Measurements from ENCODE around the gene SPTY2D1. TPM values are rescaled to one million over a fixed set of nuclear protein-coding genes. Genes with fewer than 3 reads are reported as not detected.

SPTY2D1 gene
- 14.2 TPM in 2 replicates for total RNA-seq

GRCh38 chr11:18634140-18635032, at the start of gene SPTY2D1:
Gene SPTY2D1 (minus strand): TSS chr11:18634342. CDS start chr11:18634257, 85 bp downstream.

GRCh38 chr11:18599739-18600230, 34.4 kb downstream of the SPTY2D1 start, which contains the start of gene MISFA:
Gene MISFA (plus strand): TSS chr11:18599789. CDS start chr11:18599929, 140 bp downstream.

GRCh38 chr11:18588297-18589252, 45.6 kb downstream of the SPTY2D1 start, which contains the start of gene UEVLD:
Gene UEVLD (minus strand): TSS chr11:18588734. CDS start chr11:18588654, 80 bp downstream.

Other genes with a start within 250 kb of the SPTY2D1 start
- gene LDHA, start 239.8 kb downstream of the SPTY2D1 start, total RNA-seq, result 682 and 1,371 TPM in 2 replicates
- gene LDHC, start 222.0 kb downstream of the SPTY2D1 start, total RNA-seq, result not detected in 2 replicates
- not detected in 2 replicates for gene LDHAL6A, start 178.5 kb downstream of the SPTY2D1 start, total RNA-seq
- gene TSG101, start 107.4 kb downstream of the SPTY2D1 start, total RNA-seq, result 62.2 and 125 TPM in 2 replicates
- 11.9 and 17.9 TPM in 2 replicates for gene UEVLD, start 45.6 kb downstream of the SPTY2D1 start, total RNA-seq
- not detected in 2 replicates for gene MISFA, start 34.6 kb downstream of the SPTY2D1 start, total RNA-seq
- gene TMEM86A, start 64.4 kb upstream of the SPTY2D1 start, total RNA-seq, result 1.2 TPM in 2 replicates
- gene IGSF22, start 91.8 kb upstream of the SPTY2D1 start, total RNA-seq, result not detected in 2 replicates
- gene PTPN5, start 157.5 kb upstream of the SPTY2D1 start, total RNA-seq, result not detected in 2 replicates

Measured in pericardium fibroblast (primary cell).